Fibroblast of peridontal ligament (primary cell): ENCODE results near the gene ITGAV.
"Not testable (repeated sequence)": the region's sequence is repeated elsewhere in the genome, so short reads cannot be mapped to it uniquely, and the experiment has no call there.

ENCODE experiments used
- DNase-seq: peaks from one replicate; pipeline ENCODE4 v3.0.0-alpha.2; 2010; ENCODE audit errors: extremely low read depth

Gene ITGAV

GRCh38 chr2:186589612-186590349 is at the start of gene ITGAV:
ITGAV (plus strand) TSS chr2:186590056; CDS start chr2:186590339, 283 bp downstream.
- peak; percentile 79 for DNase-seq

- peak; percentile 95 for DNase-seq
Measured at GRCh38 chr2:186540941-186541340, 48.9 kb upstream of the ITGAV start.

- no peak for DNase-seq
Measured at GRCh38 chr2:186542002-186542401, 47.9 kb upstream of the ITGAV start.

- DNase-seq, result peak; percentile 84
Measured at GRCh38 chr2:186543561-186544131, 46.2 kb upstream of the ITGAV start.

GRCh38 chr2:186544255-186544675 is 45.6 kb upstream of the ITGAV start:
- DNase-seq, result peak; percentile 89

- DNase-seq, result peak; percentile 77
Measured at GRCh38 chr2:186546846-186547245, 43.0 kb upstream of the ITGAV start.

GRCh38 chr2:186551323-186552050 is 38.4 kb upstream of the ITGAV start:
- peak; percentile 58 for DNase-seq

- DNase-seq, result no peak
Measured at GRCh38 chr2:186554429-186554828, 35.4 kb upstream of the ITGAV start.

GRCh38 chr2:186554850-186555671 is 34.8 kb upstream of the ITGAV start:
- DNase-seq, result no peak

GRCh38 chr2:186558512-186559276 is 31.2 kb upstream of the ITGAV start:
- no peak for DNase-seq

GRCh38 chr2:186559370-186559769 is 30.5 kb upstream of the ITGAV start:
- DNase-seq, result no peak

- DNase-seq, result no peak
Measured at GRCh38 chr2:186559848-186560247, 30.0 kb upstream of the ITGAV start.

- DNase-seq, result no peak
Measured at GRCh38 chr2:186560254-186560653, 29.6 kb upstream of the ITGAV start.

- no peak for DNase-seq
Measured at GRCh38 chr2:186561467-186562208, 28.2 kb upstream of the ITGAV start.

GRCh38 chr2:186562209-186562578 is 27.7 kb upstream of the ITGAV start:
- no peak for DNase-seq

GRCh38 chr2:186568600-186568999 is 21.3 kb upstream of the ITGAV start:
- DNase-seq, result not testable (repeated sequence)

- DNase-seq, result not testable (repeated sequence)
Measured at GRCh38 chr2:186569127-186569526, 20.7 kb upstream of the ITGAV start.

GRCh38 chr2:186569897-186570296 is 20.0 kb upstream of the ITGAV start:
- DNase-seq, result no peak

- peak; percentile 44 for DNase-seq
Measured at GRCh38 chr2:186570604-186571003, 19.3 kb upstream of the ITGAV start.

GRCh38 chr2:186572705-186573104 is 17.2 kb upstream of the ITGAV start:
- no peak for DNase-seq
